Right hindlimb (tissue), 1 donor: ENCODE results near the gene CORO1C.

Experiments used
- DNase-seq: peaks from one replicate; pipeline ENCODE4 v3.0.0-alpha.2; 2018

CORO1C gene

GRCh38 chr12:108696111-108696995 is 35.0 kb downstream of the CORO1C start:
- DNase-seq: no peak

- DNase-seq: no peak
Measured at GRCh38 chr12:108694812-108695278, 36.5 kb downstream of the CORO1C start.

GRCh38 chr12:108693751-108694150 is 37.6 kb downstream of the CORO1C start:
- no peak for DNase-seq

- DNase-seq: no peak
Measured at GRCh38 chr12:108693186-108693730, 38.1 kb downstream of the CORO1C start.

GRCh38 chr12:108691998-108692808 is 39.1 kb downstream of the CORO1C start:
- peak; percentile 74 for DNase-seq

- DNase-seq: peak; percentile 97
Measured at GRCh38 chr12:108691175-108691997, 39.9 kb downstream of the CORO1C start.

- no peak for DNase-seq
Measured at GRCh38 chr12:108690542-108691174, 40.7 kb downstream of the CORO1C start.

- DNase-seq: no peak
Measured at GRCh38 chr12:108690191-108690518, 41.2 kb downstream of the CORO1C start.

GRCh38 chr12:108689314-108690190 is 41.8 kb downstream of the CORO1C start:
- peak; percentile 49 for DNase-seq

GRCh38 chr12:108686780-108687179 is 44.5 kb downstream of the CORO1C start:
- peak; percentile 51 for DNase-seq

GRCh38 chr12:108685469-108686260 is 45.7 kb downstream of the CORO1C start:
- DNase-seq: no peak

GRCh38 chr12:108683906-108684556 is 47.3 kb downstream of the CORO1C start:
- DNase-seq: no peak

GRCh38 chr12:108681317-108681716 is 50.0 kb downstream of the CORO1C start:
- no peak for DNase-seq

GRCh38 chr12:108679106-108679681 is 52.1 kb downstream of the CORO1C start:
- no peak for DNase-seq

GRCh38 chr12:108678104-108678730 is 53.1 kb downstream of the CORO1C start:
- DNase-seq: no peak

GRCh38 chr12:108677381-108677780 is 53.9 kb downstream of the CORO1C start:
- no peak for DNase-seq

GRCh38 chr12:108676707-108677106 is 54.6 kb downstream of the CORO1C start:
- no peak for DNase-seq

GRCh38 chr12:108675792-108676191 is 55.5 kb downstream of the CORO1C start:
- DNase-seq: no peak

- no peak for DNase-seq
Measured at GRCh38 chr12:108672054-108672453, 59.3 kb downstream of the CORO1C start.
